Chondrocyte (in vitro differentiated cells): Measurements from ENCODE around the gene NINJ2. TPM values are rescaled to one million over a fixed set of nuclear protein-coding genes. Genes with fewer than 3 reads are reported as not detected.
A peak's percentile ranks its signal among the peaks of the same experiment; 100 is the strongest.

Experiments
- DNase-seq: peaks from one replicate; pipeline ENCODE4 v3.0.0; 2021; ENCODE audit warnings: mixed read lengths, low spot score
- H3K27ac Mint-ChIP-seq: one replicate; pipeline ENCODE4 v1.8.0; 2021; ENCODE audit warnings: mild to moderate bottlenecking, moderate library complexity, mixed read lengths; ENCODE audit not compliant: unreplicated experiment
- H3K27me3 Mint-ChIP-seq: 2 replicates; pipeline ENCODE4 v1.8.0; 2021; ENCODE audit warnings: low read depth, mixed read lengths
- H3K36me3 Mint-ChIP-seq: 2 replicates; pipeline ENCODE4 v1.8.0; 2021; ENCODE audit warnings: low read depth, mixed read lengths
- H3K4me1 Mint-ChIP-seq: 2 replicates; pipeline ENCODE4 v1.8.0; 2021; ENCODE audit warnings: low read depth, mild to moderate bottlenecking, mixed read lengths
- H3K4me3 Mint-ChIP-seq: one replicate; pipeline ENCODE4 v1.8.0; 2021; ENCODE audit warnings: mild to moderate bottlenecking, moderate library complexity, mixed read lengths; ENCODE audit not compliant: unreplicated experiment
- H3K9me3 Mint-ChIP-seq: 2 replicates; pipeline ENCODE4 v1.8.0; 2021; ENCODE audit warnings: low read depth, mixed read lengths
- total RNA-seq: library from RNA; stranded (reverse); gene quantifications from 3 replicates; pipeline ENCODE4 v1.2.1, GENCODE V29; 2021
- TF ChIP-seq, protein P1 (sequence below): fragments of 200-600 bp; sonication (generic); IDR thresholded peaks from 2 replicates; pipeline ENCODE4 v1.5.0; 2021; ENCODE audit warnings: antibody characterized with exemption, mild to moderate bottlenecking, moderate library complexity

The NINJ2 gene
- total RNA-seq, 1 donor from 2014 or later, result 2.1 TPM

DNA sequence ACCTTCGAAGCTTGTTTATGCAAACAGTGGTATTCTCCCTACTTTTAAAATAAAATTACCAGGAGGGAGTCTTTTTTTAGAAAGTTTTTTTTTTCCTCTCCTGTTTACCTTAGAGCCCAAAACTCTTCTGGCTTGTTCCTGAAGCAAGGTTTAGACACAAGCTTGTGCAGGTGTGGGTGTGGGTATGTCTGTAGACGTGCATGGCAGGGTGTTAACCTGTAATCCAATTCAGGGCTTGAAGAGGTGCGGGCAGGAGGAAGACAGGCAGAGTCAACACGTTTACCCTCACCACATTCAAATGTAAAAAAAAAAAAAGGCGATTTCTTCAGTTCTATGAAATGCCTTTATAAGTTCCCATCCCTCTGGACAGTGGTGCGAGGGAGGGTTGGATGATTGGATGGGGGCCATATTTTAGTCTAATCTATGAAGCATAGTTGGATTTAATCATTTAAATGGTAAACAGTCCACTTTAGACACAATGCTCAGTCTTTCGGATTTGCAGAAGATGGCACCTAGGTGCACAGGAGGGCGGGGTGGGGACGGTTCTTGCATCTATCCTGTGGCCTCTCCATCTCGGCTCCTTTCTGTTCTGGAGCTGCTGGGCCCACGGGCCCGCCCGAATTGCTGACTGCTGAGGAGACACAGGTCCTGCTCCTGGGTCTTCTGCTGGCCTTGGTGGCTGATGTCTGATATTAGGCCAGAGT, 982 bp upstream of the NINJ2 start:
- H3K36me3 Mint-ChIP-seq, result no peaks in the 10 kb centered on the region
- no peaks in the 10 kb centered on the region for H3K27me3 Mint-ChIP-seq

DNA sequence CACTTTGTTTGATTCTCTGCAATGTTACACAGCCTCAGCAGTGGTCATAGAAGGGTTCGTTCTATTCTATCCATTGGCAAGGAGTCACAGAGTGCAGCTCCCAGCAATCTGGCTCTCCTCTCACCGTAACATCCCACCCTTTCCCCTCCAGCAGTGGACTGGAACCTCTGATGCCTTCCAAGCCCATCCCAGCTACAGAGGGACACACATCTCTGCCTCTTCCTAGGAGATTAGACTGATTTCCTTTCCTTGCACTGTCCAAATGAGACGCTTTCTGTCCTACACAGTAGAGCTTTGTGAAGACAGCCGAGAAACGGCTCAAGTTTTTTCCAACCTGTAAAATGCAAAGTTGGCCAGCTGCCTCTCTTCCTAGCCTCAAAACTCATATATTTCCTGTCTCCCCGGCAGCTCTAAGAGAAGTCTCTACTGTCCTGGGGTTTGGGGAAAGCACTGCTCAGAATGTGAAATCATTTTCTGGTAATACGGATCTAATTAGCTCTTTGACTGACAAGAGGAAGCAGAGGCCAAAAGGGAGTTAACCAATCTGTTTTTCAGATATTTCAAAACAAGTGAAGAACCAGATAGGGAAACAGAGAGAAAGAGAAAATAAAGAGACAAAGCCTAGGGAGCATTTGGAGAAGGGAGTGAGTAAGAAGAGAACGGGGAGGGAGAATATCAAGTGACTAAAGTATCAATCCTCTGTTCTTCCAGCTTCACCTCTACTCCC, 516 bp downstream of the NINJ2 start:
- Mint-ChIP-seq H3K4me3 (peak overlapping the region; percentile 68), H3K27ac (peak overlapping the region; percentile 87), H3K27me3 (no peaks in the 10 kb centered on the region), H3K36me3 (no peaks in the 10 kb centered on the region), H3K4me1 (peaks cover 36% of the 10 kb centered on the region), H3K9me3 (no peaks in the 10 kb centered on the region)
- TF ChIP-seq, protein P1, sequence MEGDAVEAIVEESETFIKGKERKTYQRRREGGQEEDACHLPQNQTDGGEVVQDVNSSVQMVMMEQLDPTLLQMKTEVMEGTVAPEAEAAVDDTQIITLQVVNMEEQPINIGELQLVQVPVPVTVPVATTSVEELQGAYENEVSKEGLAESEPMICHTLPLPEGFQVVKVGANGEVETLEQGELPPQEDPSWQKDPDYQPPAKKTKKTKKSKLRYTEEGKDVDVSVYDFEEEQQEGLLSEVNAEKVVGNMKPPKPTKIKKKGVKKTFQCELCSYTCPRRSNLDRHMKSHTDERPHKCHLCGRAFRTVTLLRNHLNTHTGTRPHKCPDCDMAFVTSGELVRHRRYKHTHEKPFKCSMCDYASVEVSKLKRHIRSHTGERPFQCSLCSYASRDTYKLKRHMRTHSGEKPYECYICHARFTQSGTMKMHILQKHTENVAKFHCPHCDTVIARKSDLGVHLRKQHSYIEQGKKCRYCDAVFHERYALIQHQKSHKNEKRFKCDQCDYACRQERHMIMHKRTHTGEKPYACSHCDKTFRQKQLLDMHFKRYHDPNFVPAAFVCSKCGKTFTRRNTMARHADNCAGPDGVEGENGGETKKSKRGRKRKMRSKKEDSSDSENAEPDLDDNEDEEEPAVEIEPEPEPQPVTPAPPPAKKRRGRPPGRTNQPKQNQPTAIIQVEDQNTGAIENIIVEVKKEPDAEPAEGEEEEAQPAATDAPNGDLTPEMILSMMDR, result no peak
- no peak for DNase-seq

More for the DNA sequence above, 982 bp upstream of the NINJ2 start:
- Mint-ChIP-seq H3K27ac (no peak overlapping the region), H3K4me3 (no peak overlapping the region), H3K4me1 (peaks cover 36% of the 10 kb centered on the region), H3K9me3 (no peaks in the 10 kb centered on the region)
- DNase-seq, result no peak
- TF ChIP-seq, protein P1, result no peak

DNA sequence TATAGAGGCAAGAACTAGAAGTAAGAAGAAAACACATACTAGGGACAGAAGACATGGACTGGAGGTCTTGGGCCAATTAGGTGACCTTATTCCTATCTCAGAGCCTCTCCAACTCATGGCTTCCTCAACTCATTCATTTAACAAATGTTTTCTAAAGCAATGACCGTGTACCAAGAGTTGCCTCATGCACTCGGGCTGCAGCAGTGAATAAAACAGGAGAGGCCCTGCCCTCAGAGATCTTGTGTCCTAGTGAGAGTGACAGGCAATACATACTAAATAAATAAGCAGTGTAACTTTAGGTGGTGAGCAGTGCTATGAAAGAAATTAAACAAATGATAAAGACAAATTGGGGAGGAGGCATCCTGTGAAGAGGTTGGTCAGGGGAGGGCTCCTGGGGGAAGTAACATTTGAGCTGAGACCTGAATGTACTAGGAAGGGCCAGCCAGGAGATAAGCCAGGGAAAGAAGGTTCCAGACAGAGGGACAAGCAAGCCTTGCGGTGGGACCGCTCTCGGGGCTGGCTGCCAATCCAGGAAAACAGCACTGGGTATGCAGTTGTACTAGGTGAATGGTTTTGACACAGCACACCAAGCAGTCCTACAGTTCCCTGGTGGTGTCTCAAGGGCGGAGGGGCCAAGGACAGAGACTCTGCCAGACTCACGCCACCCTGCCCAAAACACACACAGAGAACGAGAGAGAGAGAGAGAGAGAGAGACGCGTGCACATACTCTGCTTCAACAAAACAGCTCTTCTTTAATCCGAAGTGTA, 1.3 kb downstream of the NINJ2 start:
- Mint-ChIP-seq H3K4me3 (peak overlapping the region; percentile 14), H3K36me3 (no peaks in the 10 kb centered on the region), H3K4me1 (peaks cover 29% of the 10 kb centered on the region), H3K27ac (peak overlapping the region; percentile 57), H3K9me3 (no peaks in the 10 kb centered on the region), H3K27me3 (no peaks in the 10 kb centered on the region)
- TF ChIP-seq, protein P1, result no peak
- DNase-seq, result no peak

DNA sequence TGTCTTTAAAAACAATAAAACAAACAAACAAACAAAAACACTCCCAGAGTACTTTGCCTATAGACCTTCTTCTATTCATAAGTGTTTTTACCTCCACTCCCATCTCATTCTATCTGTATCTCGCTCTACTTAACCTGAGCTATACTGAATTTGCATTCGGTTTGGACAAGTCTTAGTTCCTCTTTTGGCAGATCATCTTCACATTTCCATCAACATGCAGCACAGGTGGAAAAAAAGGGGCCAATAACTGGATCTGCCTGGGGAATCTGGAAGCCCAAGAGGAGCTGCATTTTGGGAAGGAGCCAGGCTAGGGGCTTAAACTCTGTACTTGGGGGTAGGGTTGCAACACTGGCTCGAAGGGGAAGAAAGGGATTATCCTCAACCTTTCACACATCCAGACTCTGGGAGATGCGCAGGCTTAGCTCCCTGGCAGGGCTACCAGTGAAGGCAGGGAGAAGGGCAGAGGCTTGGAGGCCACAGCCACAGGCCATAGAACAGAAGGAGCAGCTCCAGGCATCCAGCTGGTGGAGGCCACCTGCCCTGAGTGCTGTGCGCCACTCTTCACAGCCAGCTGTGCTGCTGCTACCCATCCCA, 4.1 kb downstream of the NINJ2 start:
- Mint-ChIP-seq H3K9me3 (no peaks in the 10 kb centered on the region), H3K27ac (no peak overlapping the region)

More for the DNA sequence above, 4.1 kb downstream of the NINJ2 start:
- TF ChIP-seq, protein P1, result no peak
- Mint-ChIP-seq H3K4me1 (peaks cover 25% of the 10 kb centered on the region), H3K27me3 (no peaks in the 10 kb centered on the region), H3K4me3 (no peak overlapping the region), H3K36me3 (no peaks in the 10 kb centered on the region)
- DNase-seq, result no peak
